ENCODE data around the gene EVC2. TPM values are rescaled to one million over a fixed set of nuclear protein-coding genes. Genes with fewer than 3 reads are reported as not detected.

EVC2 gene
- total and polyA plus RNA-seq, 2 of the 4 experiments (the other 2 are of a cell fraction): 2.7 to 5.9 TPM

- Histone ChIP-seq H3K79me1 (ENCODE audit: low read depth in 1 of 2, low read length in 2 of 2) (peaks cover 27 to 60% of the 10 kb centered on the region in 2 experiments), H3K4me1 (ENCODE audit: control insufficient read depth, insufficient read depth, low read length) (peaks cover 32% of the 10 kb centered on the region), H3K23ac (ENCODE audit: low read depth, low read length) (peak overlapping the region; percentile 72), H2AFZ (replicated peaks; ENCODE audit: low read length, poor library complexity) (peak overlapping the region; percentile 97), H2BK15ac (ENCODE audit: low read depth, low read length) (peak overlapping the region; percentile 74; the same call in 1 of the 3 replicates), H2BK120ac (ENCODE audit: low read depth, low read length) (peak overlapping the region; percentile 14; the same call in 1 of the 2 replicates), H3K4me2 (ENCODE audit: low read depth, low read length) (peak overlapping the region; percentile 89), H2BK20ac (ENCODE audit: low read depth, low read length) (no peak overlapping the region), H3K27me3 (ENCODE audit: control insufficient read depth, insufficient read depth, low read length) (no peaks in the 10 kb centered on the region), H2AK9ac (replicated peaks; ENCODE audit: low read depth, low read length, poor library complexity) (peak overlapping the region; percentile 87), H3K9me3 (ENCODE audit: control insufficient read depth, insufficient read depth, low read length) (no peaks in the 10 kb centered on the region), H3K18ac (ENCODE audit: low read depth, low read length) (no peak overlapping the region), H4K8ac (ENCODE audit: low read depth in 2 of 2, low read length in 2 of 2) (peak overlapping the region; percentile 84 to 95; a peak in 3 of 4 replicates), H3K9ac (ENCODE audit: low read depth, low read length) (peak overlapping the region; percentile 70), H2BK5ac (ENCODE audit: low read depth, low read length, poor library complexity, severe bottlenecking) (no peak overlapping the region), H3K14ac (replicated peaks; ENCODE audit: low read depth, low read length) (peak overlapping the region; percentile 89), H3K9me1 (ENCODE audit: insufficient read depth, low read length) (peaks cover 31% of the 10 kb centered on the region), H4K5ac (ENCODE audit: low read depth, low read length) (0 out of 2 replicates have a peak overlapping the region, but pooled peaks have one; percentile 1), H2AK5ac (ENCODE audit: low read depth, low read length) (peak overlapping the region; percentile 18), H3K36me3 (ENCODE audit: control insufficient read depth, insufficient read depth, low read length) (peaks cover 10% of the 10 kb centered on the region), H4K91ac (ENCODE audit: insufficient read depth, low read depth, low read length) (peak overlapping the region; percentile 84), H3K27ac (ENCODE audit: insufficient read depth, low read length) (peak overlapping the region; percentile 16; the same call in 1 of the 2 replicates), H3K56ac (ENCODE audit: extremely low read depth, insufficient read depth, low read length) (no peak overlapping the region), H3K4ac (ENCODE audit: low read depth, low read length) (peak overlapping the region; percentile 76), H3K4me3 (ENCODE audit: insufficient read depth, low read depth, low read length) (peak overlapping the region; percentile 63), H4K20me1 (ENCODE audit: insufficient read depth, low read length) (peaks cover 13% of the 10 kb centered on the region)
- dilution Hi-C loops (cut with HindIII; ENCODE audit: low sequenced_read_pairs, unreplicated experiment): no loop called here
- BruUV-seq (replicated peaks): no TSS peak
- DNase-seq: no peak
- ChIA-PET POLR2A (ENCODE audit: unreplicated experiment) (no interaction called here), CTCF (no interaction called here)
- intact Hi-C loops (cut with micrococcal nuclease): loop anchor here (5.0 kb wide), 3 partner anchors 180 to 670 kb away; partner anchors contain the start of gene STK32B
- no peak for ATAC-seq (ENCODE audit: low read depth)
- WGBS, 2 experiments (ENCODE audit: extremely low coverage in 2 of 2, insufficient read length in 1 of 2): no CpG with 5 or more reads among the region's 5 CpGs
- in situ Hi-C loops (cut with MboI; ENCODE audit: low sequenced_read_pairs): no loop called here
- TF ChIP-seq POLR2A (IDR thresholded peaks at IDR 0.05; ENCODE audit: low read depth, low read length) (no peak), CHD1 (IDR thresholded peaks at IDR 0.05; ENCODE audit: low read depth, low read length) (no peak), CTCF (conservative IDR thresholded peaks at IDR 0.05; ENCODE audit: low read depth, low read length) (no peak), RAD21 (IDR thresholded peaks at IDR 0.05; ENCODE audit: low read length) (no peak), BHLHE40 (IDR thresholded peaks at IDR 0.05; ENCODE audit: low read depth, low read length) (no peak)
Measured at GRCh38 chr4:5707366-5707765, 993 bp downstream of the EVC2 start.

Measured in IMR-90 (cell line).